GM18951 (cell line): Measurements from ENCODE around the gene HAUS5.
"Not testable (repeated sequence)": the region's sequence is repeated elsewhere in the genome, so short reads cannot be mapped to it uniquely, and the experiment has no call there.

Experiments
- POLR2A ChIP-seq: IDR thresholded peaks from 4 replicates; pipeline ENCODE4 v1.6.1; 2011; ENCODE audit warnings: mild to moderate bottlenecking; ENCODE audit not compliant: insufficient read length, insufficient read depth; ENCODE audit errors: extremely low read depth
- in situ Hi-C: fragments of 300-500 bp; cut with MboI; formaldehyde crosslinking; loops from one replicate; pipeline ENCODE4 v1.12.0; 2022; ENCODE audit warnings: low sequenced_read_pairs, mixed read lengths, inconsistent platforms; ENCODE audit not compliant: unreplicated experiment

The HAUS5 gene

DNA sequence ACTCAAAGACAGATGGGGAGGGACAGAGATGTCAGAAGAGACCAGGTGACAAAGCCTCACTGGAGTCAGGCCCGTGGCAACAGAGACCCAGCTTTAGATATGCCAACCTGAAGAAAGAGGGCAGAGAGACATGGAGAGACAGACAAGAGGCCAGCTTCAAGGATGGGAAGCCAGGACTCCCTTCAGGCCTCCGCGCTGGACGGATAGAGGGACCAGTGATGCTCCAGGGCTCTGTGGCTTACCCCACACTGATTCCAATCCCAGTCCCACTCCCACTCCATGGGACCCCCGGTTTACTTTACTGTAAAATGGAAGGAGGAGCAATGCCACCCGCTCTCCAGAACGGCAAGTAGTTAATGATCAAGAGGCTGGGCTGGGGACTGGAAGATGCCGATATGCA is 27.3 kb downstream of the HAUS5 start:
- in situ Hi-C loops: no loop called here
- TF ChIP-seq POLR2A: no peak

DNA sequence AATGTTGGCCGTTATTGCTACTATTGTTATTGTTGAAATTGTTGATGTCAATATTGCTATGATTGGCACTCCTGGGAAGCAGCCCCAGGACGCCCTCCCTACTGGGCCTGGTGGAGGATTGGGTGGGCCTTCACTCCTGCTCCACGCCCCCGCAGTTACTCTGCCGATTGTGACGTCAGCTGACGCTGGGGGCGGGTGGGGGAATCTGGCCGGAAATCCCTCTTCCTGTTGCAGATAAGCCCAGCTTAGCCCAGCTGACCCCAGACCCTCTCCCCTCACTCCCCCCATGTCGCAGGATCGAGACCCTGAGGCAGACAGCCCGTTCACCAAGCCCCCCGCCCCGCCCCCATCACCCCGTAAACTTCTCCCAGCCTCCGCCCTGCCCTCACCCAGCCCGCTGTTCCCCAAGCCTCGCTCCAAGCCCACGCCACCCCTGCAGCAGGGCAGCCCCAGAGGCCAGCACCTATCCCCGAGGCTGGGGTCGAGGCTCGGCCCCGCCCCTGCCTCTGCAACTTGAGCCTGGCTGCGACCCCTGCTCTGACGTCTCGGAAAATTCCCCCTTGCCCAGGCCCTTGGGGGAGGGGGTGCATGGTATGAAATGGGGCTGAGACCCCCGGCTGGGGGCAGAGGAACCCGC is 29.1 kb downstream of the HAUS5 start, which contains the start of gene ETV2:
TSS of gene ETV2 (plus strand) at position 231 of the 637 bp plus-strand sequence. CDS start 716 bp downstream, outside the sequence.
- no peak for TF ChIP-seq POLR2A

DNA sequence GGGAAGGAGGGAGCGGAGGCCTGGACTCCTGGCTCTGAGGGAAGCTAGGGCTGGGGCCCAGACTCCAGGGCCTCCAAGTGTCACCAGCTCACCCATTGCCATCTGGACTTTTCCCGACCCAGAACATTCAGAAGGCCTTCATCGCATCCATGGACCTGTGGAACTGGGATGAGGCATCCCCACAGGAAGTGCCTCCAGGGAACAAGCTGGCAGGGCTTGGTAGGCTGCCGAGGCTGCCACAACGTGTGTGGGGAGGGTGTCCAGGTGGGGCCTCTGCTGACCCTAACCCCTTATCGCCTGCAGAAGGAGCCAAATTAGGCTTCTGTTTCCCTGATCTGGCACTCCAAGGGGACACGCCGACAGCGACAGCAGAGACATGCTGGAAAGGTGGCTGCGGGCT is 29.8 kb downstream of the HAUS5 start:
- in situ Hi-C loops: no loop called here

More for the DNA sequence above, 29.1 kb downstream of the HAUS5 start, which contains the start of gene ETV2:
- in situ Hi-C loops: no loop called here

DNA sequence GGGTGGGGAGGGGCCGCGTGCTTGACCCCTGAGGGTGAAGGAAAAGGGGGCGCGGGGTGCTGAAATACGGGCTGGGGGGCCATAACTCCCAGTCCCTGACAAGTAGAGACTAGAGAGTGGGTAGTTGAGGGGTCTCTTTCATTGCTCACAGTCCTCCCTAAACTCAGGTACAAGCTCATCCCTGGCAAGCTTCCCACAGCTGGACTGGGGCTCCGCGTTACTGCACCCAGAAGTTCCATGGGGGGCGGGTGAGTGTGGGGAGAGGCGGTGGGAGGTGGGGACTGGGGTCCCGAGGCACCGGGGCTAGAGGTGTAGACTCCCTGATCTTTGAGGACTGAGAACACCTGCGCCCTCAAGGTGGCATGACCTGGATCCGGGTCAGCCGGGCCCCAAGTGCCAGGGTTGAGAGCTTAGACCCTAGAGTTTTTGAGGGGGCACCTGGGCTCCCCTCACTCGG is 30.3 kb downstream of the HAUS5 start:
- TF ChIP-seq POLR2A: no peak
- in situ Hi-C loops: no loop called here

More for the DNA sequence above, 29.8 kb downstream of the HAUS5 start:
- TF ChIP-seq POLR2A: no peak

DNA sequence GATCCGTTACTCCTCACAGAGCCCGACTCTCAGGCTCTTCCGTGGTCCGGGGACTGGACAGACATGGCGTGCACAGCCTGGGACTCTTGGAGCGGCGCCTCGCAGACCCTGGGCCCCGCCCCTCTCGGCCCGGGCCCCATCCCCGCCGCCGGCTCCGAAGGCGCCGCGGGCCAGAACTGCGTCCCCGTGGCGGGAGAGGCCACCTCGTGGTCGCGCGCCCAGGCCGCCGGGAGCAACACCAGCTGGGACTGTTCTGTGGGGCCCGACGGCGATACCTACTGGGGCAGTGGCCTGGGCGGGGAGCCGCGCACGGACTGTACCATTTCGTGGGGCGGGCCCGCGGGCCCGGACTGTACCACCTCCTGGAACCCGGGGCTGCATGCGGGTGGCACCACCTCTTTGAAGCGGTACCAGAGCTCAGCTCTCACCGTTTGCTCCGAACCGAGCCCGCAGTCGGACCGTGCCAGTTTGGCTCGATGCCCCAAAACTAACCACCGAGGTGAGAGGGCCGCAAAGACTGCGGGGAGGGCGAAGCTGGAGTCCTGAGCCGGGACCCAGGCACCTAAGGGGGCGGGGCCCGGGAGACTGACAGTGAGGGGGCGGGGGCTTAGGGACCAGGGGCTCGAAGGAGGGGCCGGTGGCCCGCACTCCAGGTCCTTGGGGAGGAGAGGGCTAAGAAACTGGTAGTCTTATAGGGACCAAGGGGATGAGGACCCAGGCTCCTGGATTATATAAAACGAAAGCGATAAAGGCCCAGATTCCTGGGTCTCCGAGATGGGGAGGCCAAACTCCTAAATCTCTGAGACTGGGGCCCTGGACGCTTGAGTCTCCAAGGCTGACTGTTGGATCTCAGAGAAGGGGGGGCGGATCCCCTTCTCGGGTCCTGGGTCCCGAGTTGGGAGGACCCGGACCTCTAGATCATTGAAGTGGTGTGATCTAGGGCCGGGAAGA is 31.0 kb downstream of the HAUS5 start:
- in situ Hi-C loops: no loop called here
- TF ChIP-seq POLR2A: peak; percentile 91

DNA sequence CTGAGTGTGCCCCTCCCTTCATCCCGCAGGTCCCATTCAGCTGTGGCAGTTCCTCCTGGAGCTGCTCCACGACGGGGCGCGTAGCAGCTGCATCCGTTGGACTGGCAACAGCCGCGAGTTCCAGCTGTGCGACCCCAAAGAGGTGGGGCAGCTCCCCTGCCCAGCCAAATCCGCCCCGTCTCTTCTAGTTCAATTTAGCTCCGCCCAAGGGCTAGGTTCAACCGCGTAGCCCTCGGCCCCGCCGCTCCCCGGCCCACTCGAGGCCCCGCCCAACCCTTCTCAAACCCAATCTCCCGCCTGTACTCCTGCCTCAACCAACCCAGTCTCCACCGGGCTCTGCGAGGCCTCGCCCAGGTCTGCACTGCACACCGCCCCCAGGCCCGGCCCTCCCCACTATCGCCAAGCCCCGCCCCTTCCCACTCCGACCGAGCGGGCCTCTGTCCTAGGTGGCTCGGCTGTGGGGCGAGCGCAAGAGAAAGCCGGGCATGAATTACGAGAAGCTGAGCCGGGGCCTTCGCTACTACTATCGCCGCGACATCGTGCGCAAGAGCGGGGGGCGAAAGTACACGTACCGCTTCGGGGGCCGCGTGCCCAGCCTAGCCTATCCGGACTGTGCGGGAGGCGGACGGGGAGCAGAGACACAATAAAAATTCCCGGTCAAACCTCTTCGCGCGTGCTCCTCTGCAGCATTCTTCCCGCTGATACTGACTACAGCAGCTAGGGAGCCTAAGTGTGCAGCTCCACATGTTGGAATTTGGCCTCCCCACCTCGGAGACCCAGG is 31.9 kb downstream of the HAUS5 start:
- in situ Hi-C loops: no loop called here
- peak; percentile 55 for TF ChIP-seq POLR2A

DNA sequence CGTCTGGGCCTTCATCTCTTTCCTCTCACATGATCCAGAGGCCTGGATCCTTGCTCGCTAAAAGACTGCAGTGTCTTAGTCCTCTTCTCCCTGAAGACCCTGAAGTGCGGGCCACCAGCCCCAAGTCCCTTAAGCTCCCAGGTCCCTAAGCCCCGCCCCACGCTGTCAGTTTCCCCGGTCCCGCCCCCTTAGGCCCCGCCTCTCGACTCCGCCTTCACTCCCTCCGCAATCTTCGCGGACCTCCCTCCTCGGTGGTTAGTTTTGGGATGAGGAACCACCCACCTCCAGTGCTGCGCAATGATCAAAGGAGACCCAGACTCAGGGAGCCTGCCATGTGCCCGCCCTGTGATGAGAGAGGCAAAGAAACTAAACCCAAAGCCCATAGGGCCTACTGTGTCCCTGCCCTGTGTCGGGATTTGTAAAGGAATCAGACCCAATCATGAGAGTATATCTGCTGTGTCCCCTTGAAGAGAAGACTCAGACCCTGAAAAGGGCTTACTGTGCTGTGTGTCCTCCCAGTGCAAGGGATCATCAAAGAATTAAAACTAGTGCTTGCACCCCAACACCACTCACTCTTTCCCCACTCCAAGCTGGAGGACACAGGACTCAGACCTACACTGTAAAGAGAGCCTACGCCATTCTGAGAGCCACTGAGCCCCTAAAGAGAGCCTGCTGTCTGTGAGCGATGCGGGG is 32.6 kb downstream of the HAUS5 start:
- in situ Hi-C loops: no loop called here
- TF ChIP-seq POLR2A: no peak

DNA sequence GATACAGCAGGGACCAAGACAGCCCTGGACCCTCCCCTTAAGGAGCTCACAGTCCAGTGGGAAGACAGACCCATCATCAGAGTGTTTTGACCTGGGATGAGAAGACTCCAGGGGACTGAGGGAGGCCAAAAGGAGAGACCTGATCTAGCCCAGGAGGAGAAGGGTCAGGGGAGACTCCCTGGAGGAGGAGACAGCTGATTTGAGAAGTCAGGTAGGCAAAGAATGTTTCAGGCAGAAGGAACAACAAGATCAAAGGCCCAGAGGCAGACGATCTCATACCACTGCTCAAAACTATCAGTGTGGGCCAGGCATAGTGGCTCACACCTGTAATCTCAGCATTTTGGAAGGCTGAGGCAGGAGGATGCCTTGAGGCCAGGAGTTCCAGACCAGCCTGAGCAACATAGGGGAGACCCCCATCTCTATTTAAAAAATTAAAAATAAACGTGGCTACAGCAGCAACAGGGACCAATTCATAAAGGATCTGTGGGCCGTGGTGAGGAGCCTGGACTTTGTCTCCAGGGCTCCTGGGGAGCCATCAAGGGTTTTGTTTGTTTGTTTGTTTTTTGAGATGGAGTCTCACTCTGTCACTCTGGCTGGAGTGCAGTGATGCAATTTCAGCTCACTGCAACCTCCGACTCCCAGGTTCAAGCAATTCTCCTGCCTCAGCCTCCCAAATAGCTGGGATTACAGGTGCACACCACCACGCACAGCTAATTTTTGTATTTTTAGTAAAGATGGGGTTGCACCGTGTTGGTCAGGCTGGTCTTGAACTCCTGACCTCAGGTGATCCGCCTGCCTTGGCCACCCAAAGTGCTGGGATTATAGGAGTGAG is 33.4 kb downstream of the HAUS5 start:
- TF ChIP-seq POLR2A: no peak
- in situ Hi-C loops: no loop called here

DNA sequence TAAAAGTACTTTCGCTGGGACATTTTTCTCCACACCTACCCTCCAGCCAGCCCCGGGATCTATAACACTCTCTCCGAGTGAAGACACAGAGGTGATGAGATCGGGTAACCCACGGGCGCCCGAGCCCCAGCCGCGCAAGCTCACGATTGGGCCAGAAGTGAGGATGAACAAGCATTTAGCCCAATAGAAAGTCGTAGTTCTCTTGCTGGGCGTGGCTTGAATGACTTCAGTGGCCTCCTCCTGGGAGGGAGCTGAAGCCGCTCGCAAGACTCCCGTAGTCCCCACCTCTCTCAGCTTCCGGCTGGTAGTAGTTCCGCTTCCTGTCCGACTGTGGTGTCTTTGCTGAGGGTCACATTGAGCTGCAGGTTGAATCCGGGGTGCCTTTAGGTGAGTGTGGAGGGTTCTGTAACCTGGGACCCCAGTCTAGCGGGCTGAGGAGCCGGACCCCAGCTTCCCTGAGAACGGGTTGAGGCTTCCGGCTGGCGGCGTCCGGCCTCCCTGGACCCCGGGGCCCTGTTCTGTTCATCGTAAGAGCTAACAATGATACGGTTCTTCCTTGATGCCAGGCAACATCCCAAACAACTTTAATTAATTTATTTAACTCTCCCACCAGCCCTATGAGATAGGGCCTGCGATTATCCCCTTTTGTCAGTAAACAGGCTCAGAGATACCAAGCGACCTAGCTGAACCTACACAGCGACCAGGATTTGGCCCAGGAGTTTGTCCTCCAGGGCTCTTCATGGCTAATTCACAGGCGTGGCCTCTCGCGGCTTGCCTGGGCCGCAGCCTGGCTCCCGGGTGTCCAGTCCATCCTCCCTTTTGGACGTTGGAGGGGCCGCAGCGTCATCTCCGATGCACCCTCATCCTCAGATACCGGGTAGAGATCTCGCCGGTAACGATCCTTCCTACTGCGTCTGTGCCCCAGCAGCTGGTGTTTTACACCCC is 35.8 kb downstream of the HAUS5 start, which contains the start of gene COX6B1:
TSS of gene COX6B1 (plus strand) at position 307 of the 945 bp plus-strand sequence. CDS start 2,921 bp downstream, outside the sequence.
- in situ Hi-C loops: no loop called here
- TF ChIP-seq POLR2A: peak; percentile 92

DNA sequence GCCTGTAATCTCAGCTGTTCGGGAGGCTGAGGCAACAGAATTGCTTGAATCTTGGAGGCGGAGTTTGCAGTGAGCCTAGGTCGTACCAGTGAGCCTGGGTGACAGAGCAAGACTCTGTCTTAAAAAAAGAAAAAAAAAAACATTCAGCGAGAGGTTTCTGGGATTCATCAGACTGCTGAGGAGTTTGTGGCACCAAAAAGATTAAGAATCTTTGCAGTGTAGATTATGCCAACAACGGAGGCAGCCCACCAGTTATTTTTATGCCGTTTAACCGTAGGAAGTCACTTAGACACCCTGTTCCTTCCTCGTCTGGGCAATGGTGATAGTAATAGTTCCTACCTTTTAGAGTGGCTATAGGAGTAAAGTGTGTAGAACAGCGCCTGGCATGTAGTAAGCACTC is 38.0 kb downstream of the HAUS5 start:
- in situ Hi-C loops: no loop called here

DNA sequence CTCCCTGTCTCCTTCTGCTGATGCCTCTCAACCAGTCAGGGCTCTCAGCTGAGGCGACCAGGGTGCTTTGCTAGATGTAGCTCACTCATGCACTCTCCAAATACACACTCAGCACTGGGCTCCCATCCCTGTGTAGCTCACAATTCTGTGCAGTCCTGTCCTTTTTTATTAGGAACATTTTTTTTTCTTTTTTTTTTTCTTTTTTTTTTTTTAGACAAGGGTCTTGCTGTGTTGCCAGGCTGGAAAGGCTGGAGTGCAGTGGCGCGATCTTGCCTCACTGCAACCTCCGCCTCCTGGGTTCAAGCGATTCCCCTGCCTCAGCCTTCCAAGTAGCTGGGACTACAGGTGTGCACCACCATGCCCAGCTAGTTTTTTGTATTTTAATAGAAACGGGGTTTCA is 42.3 kb downstream of the HAUS5 start:
- in situ Hi-C loops: not testable (repeated sequence)

More for the DNA sequence above, 38.0 kb downstream of the HAUS5 start:
- no peak for TF ChIP-seq POLR2A
